Stimulated activated naive CD8-positive, alpha-beta T cell treated with anti-CD3 and anti-CD28 coated beads, Interleukin-15, Interleukin-2, amounts not matched to agents 100 ng/mL and 50 ng/mL, for 24 hours (primary cell): ENCODE results near the gene RAB11A.
"Not testable (repeated sequence)": the region's sequence is repeated elsewhere in the genome, so short reads cannot be mapped to it uniquely, and the experiment has no call there.

Experiments
- H3K27ac Mint-ChIP-seq: one replicate; pipeline ENCODE4 v1.8.0; 2021; ENCODE audit warnings: mild to moderate bottlenecking, mixed read lengths
- H3K27me3 Mint-ChIP-seq: one replicate; pipeline ENCODE4 v1.8.0; 2021; ENCODE audit warnings: mixed read lengths
- H3K36me3 Mint-ChIP-seq: one replicate; pipeline ENCODE4 v1.8.0; 2021; ENCODE audit warnings: low read depth, mixed read lengths
- H3K4me1 Mint-ChIP-seq: one replicate; pipeline ENCODE4 v1.8.0; 2021; ENCODE audit warnings: low read depth, mixed read lengths
- H3K4me3 Mint-ChIP-seq: one replicate; pipeline ENCODE4 v1.8.0; 2021; ENCODE audit warnings: mild to moderate bottlenecking, mixed read lengths
- H3K9me3 Mint-ChIP-seq: one replicate; pipeline ENCODE4 v1.8.0; 2021; ENCODE audit warnings: mixed read lengths

The RAB11A gene

DNA sequence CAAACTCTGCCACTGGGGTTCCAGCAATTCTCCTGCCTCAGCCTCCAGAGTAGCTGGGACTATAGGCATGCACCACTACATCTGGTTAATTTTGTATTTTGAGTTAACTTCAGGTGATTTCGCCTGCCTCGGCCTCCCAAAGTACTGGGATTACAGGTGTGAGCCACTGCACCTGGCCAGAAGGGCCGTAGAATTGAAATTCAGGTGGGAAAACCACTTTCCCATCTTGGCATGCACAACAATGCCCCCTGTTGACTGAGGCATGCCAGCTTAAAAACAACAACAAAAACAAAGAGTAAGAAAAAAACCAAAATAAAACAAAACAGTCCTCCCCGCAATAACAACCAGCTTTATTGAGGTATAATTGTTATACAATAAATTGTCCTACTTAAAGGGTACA lies 32.6 kb upstream of the RAB11A start:
- Mint-ChIP-seq H3K4me3 (no peak overlapping the region), H3K4me1 (peaks cover 31% of the 10 kb centered on the region), H3K36me3 (no peaks in the 10 kb centered on the region), H3K27ac (no peak overlapping the region), H3K9me3 (no peaks in the 10 kb centered on the region), H3K27me3 (no peaks in the 10 kb centered on the region)

DNA sequence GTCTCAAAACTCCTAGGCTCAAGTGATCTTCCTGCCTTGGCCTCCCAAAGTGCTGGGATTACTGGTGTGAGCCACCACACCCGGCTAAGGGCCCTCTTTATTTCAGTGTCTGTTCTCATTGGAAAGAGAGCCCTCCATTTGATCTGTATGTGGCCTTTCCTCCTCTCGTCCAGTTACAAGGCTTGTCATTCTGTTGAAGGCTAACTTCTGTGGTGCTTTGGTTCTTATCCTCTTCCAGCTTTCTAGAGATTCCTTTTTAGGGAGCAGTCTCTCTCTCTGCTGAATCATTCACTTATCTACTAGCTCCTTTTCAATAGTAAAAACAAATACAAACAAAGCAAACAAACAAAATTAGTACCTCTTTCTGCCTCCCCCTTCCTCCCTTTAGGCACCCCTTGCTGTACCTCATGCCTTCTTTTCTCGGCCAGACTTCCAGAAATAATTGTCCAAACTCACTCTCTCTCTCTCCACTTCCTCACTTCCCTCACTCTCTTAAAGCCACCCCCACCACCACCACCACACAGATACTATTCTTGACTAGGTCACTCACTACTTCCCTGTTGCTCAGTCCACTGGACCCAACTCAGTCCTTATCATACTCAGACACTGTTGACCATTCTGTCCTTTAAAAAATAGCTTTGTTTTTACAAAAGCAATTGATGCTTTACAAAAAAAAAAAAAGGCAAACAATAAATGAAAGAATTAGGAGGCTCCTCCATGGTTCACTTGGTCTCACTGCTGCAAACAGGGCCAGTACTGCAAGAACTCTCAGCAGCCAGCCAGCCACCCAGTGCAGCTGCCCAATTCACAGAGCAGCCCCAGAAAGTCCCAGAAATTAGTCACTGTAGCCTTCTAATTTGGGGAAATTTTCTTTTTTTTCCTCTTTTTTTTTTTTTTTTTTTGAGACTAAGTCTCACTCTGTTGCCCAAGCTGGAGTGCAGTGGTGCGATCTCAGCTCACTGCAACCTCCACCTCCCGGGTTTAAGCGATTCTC lies 31.7 kb upstream of the RAB11A start:
- no peak overlapping the region for H3K27ac Mint-ChIP-seq
- H3K36me3 Mint-ChIP-seq, result no peaks in the 10 kb centered on the region

DNA sequence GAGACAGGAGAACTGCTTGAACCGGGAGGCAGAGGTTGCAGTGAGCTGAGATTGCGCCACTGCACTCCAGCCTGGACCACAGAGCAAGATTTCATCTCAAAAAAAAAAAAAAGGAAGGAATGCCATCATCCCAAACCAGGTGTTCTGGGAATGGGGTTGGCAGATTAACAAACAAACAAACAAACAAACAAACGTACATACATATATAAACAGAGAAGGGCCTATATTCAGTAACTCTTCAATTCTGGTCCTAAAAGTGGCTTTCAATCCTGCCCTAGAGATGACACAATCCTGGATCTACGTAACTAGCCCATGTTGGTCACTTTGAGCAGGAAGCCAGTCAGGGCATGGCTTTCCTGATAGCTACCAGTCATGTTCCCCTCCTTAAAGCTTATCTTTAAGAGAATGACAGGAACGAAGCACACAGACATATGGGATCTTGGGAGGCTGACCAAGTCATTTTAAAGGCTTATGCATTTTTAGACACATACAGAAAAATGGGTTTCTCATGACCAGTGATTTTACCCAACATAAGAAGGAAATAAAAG lies 29.9 kb upstream of the RAB11A start:
- H3K4me3 Mint-ChIP-seq, result no peak overlapping the region
- H3K36me3 Mint-ChIP-seq, result no peaks in the 10 kb centered on the region
- no peaks in the 10 kb centered on the region for H3K27me3 Mint-ChIP-seq
- no peak overlapping the region for H3K27ac Mint-ChIP-seq
- H3K4me1 Mint-ChIP-seq, result peaks cover 6% of the 10 kb centered on the region
- H3K9me3 Mint-ChIP-seq, result no peaks in the 10 kb centered on the region

More for the DNA sequence above, 31.7 kb upstream of the RAB11A start:
- Mint-ChIP-seq H3K9me3 (no peaks in the 10 kb centered on the region), H3K27me3 (no peaks in the 10 kb centered on the region), H3K4me1 (peaks cover 23% of the 10 kb centered on the region), H3K4me3 (no peak overlapping the region)

DNA sequence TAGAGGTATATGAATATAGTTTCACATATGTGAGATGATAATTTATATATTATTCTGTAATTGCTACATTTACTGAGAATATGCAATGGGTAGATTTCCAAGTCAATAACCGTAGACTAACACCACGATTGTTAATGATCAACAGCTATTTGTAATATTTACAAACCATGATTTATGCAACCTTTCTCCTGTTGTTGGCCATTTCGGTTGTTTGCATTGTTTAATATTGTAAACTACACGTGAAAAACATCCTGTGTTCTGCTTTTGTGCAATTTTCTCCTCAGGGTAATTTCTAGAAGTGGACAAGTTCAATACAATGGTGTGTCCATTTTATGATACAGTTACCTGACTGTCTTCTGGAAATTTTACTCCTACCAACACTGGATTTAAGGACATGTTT lies 29.3 kb upstream of the RAB11A start:
- Mint-ChIP-seq H3K27me3 (no peaks in the 10 kb centered on the region), H3K9me3 (no peaks in the 10 kb centered on the region), H3K36me3 (no peaks in the 10 kb centered on the region), H3K27ac (no peak overlapping the region), H3K4me3 (no peak overlapping the region), H3K4me1 (peaks cover 6% of the 10 kb centered on the region)

DNA sequence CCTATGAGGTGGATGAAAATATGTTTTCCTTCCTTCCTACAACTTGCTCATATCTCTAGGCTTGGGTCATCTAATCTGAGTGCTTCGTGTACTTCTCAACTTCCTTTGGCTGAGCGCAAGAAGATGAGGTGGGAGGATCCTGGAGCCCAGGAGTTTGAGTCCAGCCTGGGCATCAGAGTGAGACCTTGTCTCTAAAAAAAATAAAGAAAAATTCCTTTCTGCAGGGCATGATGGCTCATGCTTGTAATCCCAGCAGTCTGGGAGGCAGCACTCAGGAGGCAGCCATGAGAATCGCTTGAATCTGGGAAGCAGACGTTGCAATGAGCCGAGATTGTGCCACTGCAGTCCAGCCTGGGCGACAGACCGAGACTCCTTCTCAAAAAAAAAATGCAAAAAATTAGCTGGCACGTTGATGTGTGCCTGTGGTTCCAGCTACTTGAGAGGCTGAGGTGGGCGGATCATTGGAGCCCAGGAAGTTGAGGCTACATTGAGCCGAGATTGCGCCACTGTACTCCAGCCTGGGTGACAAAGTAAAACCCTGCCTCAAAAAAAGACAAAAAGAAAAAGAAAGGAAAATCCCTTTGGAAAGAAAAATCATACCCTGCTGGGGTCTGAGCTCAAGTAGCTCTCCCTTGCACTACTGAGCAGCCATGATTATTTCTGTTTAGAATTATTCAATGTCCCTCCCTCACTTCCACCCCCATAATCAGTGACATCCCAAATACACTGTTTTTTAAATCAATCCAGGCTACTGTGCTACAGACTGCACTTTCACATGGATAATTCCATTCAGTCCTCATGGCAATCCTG lies 28.0 kb upstream of the RAB11A start:
- no peaks in the 10 kb centered on the region for H3K9me3 Mint-ChIP-seq
- H3K4me3 Mint-ChIP-seq, result no peak overlapping the region
- H3K4me1 Mint-ChIP-seq, result peaks cover 6% of the 10 kb centered on the region
- H3K36me3 Mint-ChIP-seq, result no peaks in the 10 kb centered on the region
- no peak overlapping the region for H3K27ac Mint-ChIP-seq
- H3K27me3 Mint-ChIP-seq, result no peaks in the 10 kb centered on the region

DNA sequence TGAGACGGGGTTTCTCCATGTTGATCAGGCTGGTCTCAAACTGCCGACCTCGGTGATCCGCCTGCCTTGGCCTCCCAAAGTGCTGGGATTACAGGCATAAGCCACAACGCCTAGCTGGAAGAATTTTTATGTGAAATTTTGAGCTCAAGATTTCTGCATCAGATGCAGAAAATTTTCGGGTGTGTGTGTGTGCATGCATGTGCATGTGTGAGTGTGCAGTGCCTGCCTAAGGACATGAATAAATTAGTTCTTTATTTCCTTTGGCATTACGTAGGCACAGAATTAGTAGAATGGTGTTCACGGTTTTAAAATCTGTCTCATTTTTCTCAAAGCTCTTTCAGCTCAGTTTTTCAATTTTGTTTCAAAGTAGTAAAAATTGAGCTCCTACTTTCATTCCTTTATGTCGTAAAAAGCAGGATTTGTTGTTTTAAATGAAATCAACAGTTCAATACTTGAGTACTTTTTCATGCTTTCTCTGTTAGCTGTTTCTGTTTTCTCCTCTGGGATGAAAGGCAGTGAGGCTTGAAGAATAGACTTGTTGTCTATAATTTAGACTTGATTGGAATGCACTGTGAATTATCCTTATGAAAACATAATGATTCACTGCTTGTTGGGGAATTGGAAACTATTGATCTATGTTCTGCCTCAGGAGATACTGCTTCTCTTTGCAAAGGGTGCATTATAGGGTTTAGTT lies 23.3 kb upstream of the RAB11A start:
- H3K9me3 Mint-ChIP-seq, result no peaks in the 10 kb centered on the region
- no peaks in the 10 kb centered on the region for H3K4me1 Mint-ChIP-seq
- H3K36me3 Mint-ChIP-seq, result no peaks in the 10 kb centered on the region
- no peak overlapping the region for H3K4me3 Mint-ChIP-seq
- no peaks in the 10 kb centered on the region for H3K27me3 Mint-ChIP-seq
- H3K27ac Mint-ChIP-seq, result no peak overlapping the region

DNA sequence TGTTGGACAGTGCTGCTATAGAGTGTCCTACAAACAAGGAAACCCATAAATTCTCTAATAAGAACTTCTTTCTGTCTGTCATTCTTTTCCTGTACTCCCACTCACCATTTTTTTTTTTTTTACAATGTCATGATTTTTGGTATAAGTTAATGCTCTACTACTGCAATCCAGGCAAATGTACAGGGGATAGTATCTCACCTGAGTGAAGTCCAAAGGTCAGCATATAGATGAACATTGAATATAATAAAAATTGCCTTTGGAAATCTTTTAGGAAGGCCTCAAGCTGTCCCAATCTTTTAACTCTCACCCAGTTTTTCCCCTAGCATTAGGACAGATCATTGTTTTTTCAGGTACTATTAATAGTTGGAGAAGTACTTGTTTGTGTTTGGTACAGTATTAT lies 21.3 kb upstream of the RAB11A start:
- no peaks in the 10 kb centered on the region for H3K4me1 Mint-ChIP-seq
- H3K36me3 Mint-ChIP-seq, result no peaks in the 10 kb centered on the region
- H3K27ac Mint-ChIP-seq, result no peak overlapping the region
- H3K4me3 Mint-ChIP-seq, result no peak overlapping the region
- no peaks in the 10 kb centered on the region for H3K27me3 Mint-ChIP-seq
- H3K9me3 Mint-ChIP-seq, result no peaks in the 10 kb centered on the region

DNA sequence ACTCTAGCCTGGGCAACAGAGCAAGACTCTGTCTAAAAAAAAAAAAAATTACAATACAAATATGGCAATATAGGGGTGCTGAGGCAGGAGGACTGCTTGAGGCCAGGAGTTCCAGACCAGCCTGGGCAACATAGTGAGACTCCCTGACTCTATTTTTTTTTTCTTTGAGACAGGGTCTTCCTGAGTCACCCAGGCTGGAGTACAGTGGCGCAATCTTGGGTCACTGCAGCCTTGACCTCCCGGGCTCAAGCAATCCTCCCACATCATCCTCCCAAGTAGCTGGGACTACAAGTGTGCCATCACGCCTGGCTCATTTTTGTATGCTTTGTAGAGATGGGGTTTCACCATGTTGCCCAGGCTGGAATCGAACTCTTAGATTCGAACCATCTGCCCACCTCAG lies 17.3 kb upstream of the RAB11A start:
- no peaks in the 10 kb centered on the region for H3K9me3 Mint-ChIP-seq
- H3K4me1 Mint-ChIP-seq, result peaks cover 5% of the 10 kb centered on the region
- no peak overlapping the region for H3K4me3 Mint-ChIP-seq
- H3K27me3 Mint-ChIP-seq, result no peaks in the 10 kb centered on the region
- H3K27ac Mint-ChIP-seq, result no peak overlapping the region
- no peaks in the 10 kb centered on the region for H3K36me3 Mint-ChIP-seq

DNA sequence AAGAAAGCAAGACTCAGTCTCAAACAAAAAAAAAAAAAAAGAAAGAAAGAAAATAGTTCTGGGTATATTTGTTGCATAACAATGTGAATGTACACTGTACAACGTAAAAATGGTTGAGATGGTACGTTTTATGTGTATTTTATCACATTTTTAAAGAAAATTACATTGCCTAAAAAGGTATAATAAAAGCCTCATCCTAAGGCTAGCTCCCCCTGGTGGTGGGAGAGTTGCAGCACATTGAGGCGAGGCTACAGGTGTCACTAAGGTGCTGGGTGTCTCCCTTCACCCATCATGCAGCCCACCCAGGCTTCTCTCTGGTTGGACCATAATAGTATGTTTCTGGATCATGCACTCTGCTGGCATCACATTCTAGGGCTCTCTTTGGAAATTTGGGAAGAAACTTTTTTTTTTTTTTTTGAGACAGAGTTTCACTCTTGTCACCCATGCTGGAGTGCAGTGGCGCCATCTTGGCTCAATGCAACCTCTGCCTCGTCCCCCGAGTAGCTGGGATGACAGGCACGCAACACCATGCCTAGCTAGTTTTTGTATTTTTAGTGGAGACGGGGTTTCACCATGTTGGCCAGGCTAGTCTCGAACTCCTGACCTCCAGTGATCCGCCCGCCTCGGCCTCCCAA lies 12.4 kb upstream of the RAB11A start:
- Mint-ChIP-seq H3K36me3 (no peaks in the 10 kb centered on the region), H3K9me3 (no peaks in the 10 kb centered on the region), H3K4me3 (no peak overlapping the region), H3K27me3 (no peaks in the 10 kb centered on the region), H3K4me1 (peaks cover 14% of the 10 kb centered on the region), H3K27ac (no peak overlapping the region)

DNA sequence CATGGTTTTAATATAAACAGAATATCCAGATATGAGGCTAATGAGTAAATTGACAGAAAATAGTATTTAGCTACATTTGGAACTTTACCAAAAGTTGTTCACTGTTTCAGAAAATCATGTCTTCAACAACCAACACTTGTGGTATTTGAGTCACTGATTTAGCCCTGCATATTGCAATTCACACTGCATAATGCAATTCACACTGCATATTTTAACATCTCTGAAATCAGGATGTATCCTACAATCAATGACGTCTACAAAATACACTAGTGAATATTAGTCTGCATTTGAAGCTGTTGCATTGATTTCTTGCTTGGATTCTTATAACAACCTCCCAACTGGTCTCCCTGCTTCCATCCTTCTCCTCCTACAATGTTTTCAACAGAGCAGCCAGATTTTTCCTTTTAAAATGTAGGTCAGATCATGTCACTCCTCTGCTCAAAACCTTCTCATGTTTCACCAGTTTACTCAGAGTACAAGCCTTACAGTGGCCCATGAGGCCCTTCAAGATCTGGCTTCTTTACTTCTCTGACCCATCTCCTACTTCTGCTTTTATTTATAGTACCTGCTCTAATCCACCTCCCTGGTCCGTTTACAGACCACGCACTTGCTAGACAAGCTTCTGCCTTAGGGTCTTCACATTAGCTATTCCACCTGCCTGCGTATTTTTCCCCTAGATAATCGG lies 11.4 kb upstream of the RAB11A start:
- Mint-ChIP-seq H3K4me3 (no peak overlapping the region), H3K27ac (peak overlapping the region; percentile 8)

DNA sequence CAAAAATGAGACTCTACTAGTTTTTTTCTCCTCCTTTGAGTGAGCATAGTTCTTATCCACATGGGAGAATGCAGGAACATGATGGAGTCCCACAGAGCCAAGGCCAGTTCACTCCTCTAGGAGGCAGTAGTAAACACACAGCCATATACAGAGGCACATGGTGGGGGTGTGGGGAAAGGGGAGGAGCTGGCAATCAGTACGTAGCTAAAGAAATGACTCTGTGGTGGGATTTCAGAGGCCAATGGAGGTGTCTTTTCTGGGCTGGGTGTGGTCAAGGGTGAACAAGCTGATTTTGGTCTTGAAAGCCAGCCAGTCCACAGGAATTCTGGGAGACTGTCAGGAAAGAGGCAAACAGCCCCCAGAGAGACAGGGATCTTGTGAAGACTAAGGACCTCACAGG lies 6.6 kb upstream of the RAB11A start:
- H3K4me3 Mint-ChIP-seq, result no peak overlapping the region
- no peak overlapping the region for H3K27ac Mint-ChIP-seq
- H3K9me3 Mint-ChIP-seq, result no peaks in the 10 kb centered on the region
- peaks cover 13% of the 10 kb centered on the region for H3K4me1 Mint-ChIP-seq
- H3K27me3 Mint-ChIP-seq, result no peaks in the 10 kb centered on the region
- H3K36me3 Mint-ChIP-seq, result no peaks in the 10 kb centered on the region

More for the DNA sequence above, 11.4 kb upstream of the RAB11A start:
- Mint-ChIP-seq H3K4me1 (peaks cover 18% of the 10 kb centered on the region), H3K36me3 (no peaks in the 10 kb centered on the region), H3K9me3 (no peaks in the 10 kb centered on the region), H3K27me3 (no peaks in the 10 kb centered on the region)

DNA sequence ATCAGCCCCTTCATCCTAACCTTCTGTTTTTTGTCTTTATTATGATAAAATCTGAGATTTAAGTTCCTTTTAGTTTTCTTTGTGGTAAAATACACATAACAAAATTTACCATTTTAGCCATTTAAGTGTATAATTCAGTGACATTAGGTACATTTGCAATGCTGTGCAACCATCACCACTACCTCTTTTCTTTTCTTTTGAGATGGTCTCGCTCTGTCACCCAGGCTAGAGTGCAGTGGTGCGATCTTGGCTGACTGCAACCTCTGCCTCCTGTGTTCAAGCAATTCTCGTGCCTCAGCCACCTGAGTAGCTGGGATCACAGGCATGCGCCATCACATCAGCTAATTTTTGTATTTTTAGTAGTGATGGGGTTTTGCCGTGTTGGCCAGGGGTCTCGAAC lies 6.2 kb upstream of the RAB11A start:
- no peaks in the 10 kb centered on the region for H3K36me3 Mint-ChIP-seq
- no peaks in the 10 kb centered on the region for H3K27me3 Mint-ChIP-seq
- no peaks in the 10 kb centered on the region for H3K9me3 Mint-ChIP-seq
- no peak overlapping the region for H3K4me3 Mint-ChIP-seq
- no peak overlapping the region for H3K27ac Mint-ChIP-seq
- peaks cover 9% of the 10 kb centered on the region for H3K4me1 Mint-ChIP-seq

DNA sequence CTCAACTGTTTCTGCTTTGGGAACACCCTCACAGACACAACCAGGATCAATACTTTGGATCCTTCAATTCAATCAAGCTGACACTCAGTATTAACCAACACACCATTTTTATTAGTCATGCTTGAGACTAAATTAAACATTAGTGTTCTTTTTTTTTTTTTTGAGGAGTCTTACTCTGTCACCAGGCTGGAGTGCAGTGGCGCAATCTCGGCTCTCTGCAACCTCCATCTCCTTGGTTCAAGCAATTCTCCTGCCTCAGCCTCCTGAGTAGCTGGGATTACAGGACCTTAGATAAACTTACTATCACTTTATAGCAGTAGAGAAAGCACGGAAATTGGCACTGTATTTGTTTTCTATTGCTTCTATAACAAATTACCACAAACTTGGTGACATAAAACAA lies 2.0 kb upstream of the RAB11A start:
- Mint-ChIP-seq H3K9me3 (no peaks in the 10 kb centered on the region), H3K4me3 (no peak overlapping the region), H3K36me3 (peaks cover 4% of the 10 kb centered on the region), H3K4me1 (peaks cover 35% of the 10 kb centered on the region), H3K27me3 (peaks cover 4% of the 10 kb centered on the region), H3K27ac (no peak overlapping the region)

DNA sequence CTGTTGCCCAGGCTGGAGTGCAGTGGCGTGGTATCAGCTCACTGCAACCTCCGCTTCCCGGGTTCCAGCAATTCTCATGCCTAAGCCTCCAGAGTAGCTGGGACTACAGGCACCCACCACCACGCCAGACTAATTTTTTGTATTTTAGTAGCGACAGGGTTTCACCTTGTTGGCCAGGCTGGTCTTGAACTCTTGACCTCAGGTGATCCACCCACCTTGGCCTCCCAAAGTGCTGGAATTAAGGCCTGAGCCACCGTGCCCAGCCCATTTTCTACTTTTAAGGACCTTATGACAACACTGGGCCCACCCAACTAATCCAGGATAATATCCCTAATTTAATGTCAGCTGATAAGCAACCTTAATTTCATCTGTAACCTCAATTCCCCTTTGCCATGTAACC lies 1.4 kb upstream of the RAB11A start:
- not testable (repeated sequence) for H3K27ac Mint-ChIP-seq, H3K4me3 Mint-ChIP-seq, H3K27me3 Mint-ChIP-seq, H3K9me3 Mint-ChIP-seq, H3K36me3 Mint-ChIP-seq
- peaks cover 36% of the 10 kb centered on the region for H3K4me1 Mint-ChIP-seq
